Osteoblast (primary cell): ENCODE results near the gene GARRE1. TPM values are rescaled to one million over a fixed set of nuclear protein-coding genes. Genes with fewer than 3 reads are reported as not detected.

Source experiments
- DNase-seq: peaks from one replicate; pipeline ENCODE4 v3.0.0; 2011; ENCODE audit warnings: low spot score, mixed read lengths; ENCODE audit not compliant: insufficient read length; ENCODE audit errors: missing footprints
- H2AFZ ChIP-seq: 2 replicates; pipeline ENCODE4 v1.6.0; 2011; ENCODE audit warnings: mild to moderate bottlenecking, low read length
- H3K27ac ChIP-seq: 2 replicates; pipeline ENCODE4 v1.5.1; 2011; ENCODE audit warnings: mild to moderate bottlenecking, low read depth, low read length, moderate library complexity
- H3K27me3 ChIP-seq: 2 replicates; pipeline ENCODE4 v1.6.0; 2012; ENCODE audit warnings: mild to moderate bottlenecking, control low read depth, inconsistent platforms, low read length, moderate library complexity; ENCODE audit not compliant: insufficient read depth
- H3K36me3 ChIP-seq: 2 replicates; pipeline ENCODE4 v1.5.1; 2011; ENCODE audit warnings: mild to moderate bottlenecking, low read length, control low read depth, moderate library complexity; ENCODE audit not compliant: insufficient read depth
- H3K4me1 ChIP-seq: 2 replicates; pipeline ENCODE4 v1.5.1; 2011; ENCODE audit warnings: mild to moderate bottlenecking, low read length, control low read depth, moderate library complexity; ENCODE audit not compliant: insufficient read depth
- H3K4me2 ChIP-seq: 2 replicates; pipeline ENCODE4 v1.6.0; 2011; ENCODE audit warnings: mild to moderate bottlenecking, low read length; ENCODE audit not compliant: insufficient read depth
- H3K4me3 ChIP-seq: fragments of 200-600 bp; sonication (generic); 3 replicates; pipeline ENCODE4 v1.5.1; 2012; ENCODE audit warnings: mild to moderate bottlenecking, low read length, inconsistent platforms; ENCODE audit not compliant: insufficient read depth
- H3K79me2 ChIP-seq: 2 replicates; pipeline ENCODE4 v1.6.0; 2012; ENCODE audit warnings: mild to moderate bottlenecking, low read length, control low read depth, inconsistent platforms; ENCODE audit not compliant: insufficient read depth
- H3K9me3 ChIP-seq: 2 replicates; pipeline ENCODE4 v1.5.1; 2011; ENCODE audit warnings: low read depth, low read length, control low read depth
- H4K20me1 ChIP-seq: 2 replicates; pipeline ENCODE4 v1.6.0; 2012; ENCODE audit warnings: mild to moderate bottlenecking, low read length, control low read depth; ENCODE audit not compliant: insufficient read depth
- total RNA-seq: library from RNA; depleted of rRNA; stranded (reverse); fragments of >200 nt; gene quantifications from 2 replicates; pipeline ENCODE4 v1.2.3, GENCODE V29; 2012
- TF ChIP-seq, protein P1 (sequence below): IDR thresholded peaks from 2 replicates; pipeline ENCODE4 v1.5.1; 2011; ENCODE audit warnings: mild to moderate bottlenecking, low read depth, low read length, moderate library complexity; ENCODE audit errors: extremely low read depth

The GARRE1 gene
- total RNA-seq, 1 donor: 25.0 TPM

DNA sequence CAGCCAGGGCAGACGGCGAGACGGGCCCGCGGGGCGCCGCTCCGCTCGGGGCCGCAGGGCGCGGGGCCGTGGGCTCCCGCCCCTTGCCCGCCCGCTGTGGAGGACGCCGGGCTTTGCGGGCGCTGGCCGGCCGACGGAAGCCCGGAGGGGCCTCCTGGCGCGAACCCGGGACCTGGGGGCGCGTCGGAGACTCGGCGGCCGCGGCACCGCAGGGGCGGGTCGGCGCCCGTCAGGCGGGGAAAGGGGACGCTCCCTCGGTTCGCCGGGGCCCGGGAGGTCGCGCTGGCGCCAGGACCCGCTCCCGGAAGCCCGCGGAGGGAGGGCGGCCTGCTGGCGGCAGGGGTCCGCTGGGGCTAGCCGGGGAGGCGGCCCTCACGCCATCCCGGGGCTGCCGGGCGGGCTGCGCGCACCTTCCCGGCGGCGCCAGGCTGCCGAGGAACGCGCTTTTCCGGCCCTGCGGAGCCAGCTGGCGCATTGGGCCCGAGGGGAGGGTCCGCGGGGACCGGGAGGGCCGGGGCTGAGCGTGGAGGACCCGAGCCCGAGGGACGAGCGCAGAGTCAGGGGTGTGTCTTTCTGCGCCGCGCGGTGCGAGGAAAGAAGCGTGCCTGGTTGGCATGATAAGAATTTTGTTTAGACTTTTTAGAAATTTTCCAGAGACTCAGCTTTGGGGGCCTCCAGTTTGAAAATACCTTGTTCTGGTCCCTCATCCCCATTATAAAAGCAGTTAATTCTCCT is 511 bp downstream of the GARRE1 start:
- DNase-seq: peak; percentile 92

DNA sequence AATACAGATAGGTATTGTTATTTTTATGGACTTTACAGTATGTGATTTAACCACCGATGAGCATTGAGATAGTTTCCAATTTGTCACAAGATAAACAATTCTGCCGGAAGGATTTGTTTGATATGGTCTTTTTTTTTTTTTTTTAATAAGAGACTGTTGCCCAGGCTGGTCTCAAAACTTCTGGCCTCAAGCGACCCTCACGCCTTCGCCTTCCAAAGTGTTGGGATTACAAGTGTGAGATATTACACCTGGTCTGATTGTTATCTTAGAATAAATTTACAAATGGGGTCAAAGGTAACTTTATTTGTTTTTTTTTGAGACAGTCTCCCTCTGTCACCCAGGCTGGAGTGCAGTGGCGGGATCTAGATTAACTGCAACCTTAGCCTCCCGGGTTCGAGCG is 1.2 kb downstream of the GARRE1 start:
- TF ChIP-seq, protein P1, sequence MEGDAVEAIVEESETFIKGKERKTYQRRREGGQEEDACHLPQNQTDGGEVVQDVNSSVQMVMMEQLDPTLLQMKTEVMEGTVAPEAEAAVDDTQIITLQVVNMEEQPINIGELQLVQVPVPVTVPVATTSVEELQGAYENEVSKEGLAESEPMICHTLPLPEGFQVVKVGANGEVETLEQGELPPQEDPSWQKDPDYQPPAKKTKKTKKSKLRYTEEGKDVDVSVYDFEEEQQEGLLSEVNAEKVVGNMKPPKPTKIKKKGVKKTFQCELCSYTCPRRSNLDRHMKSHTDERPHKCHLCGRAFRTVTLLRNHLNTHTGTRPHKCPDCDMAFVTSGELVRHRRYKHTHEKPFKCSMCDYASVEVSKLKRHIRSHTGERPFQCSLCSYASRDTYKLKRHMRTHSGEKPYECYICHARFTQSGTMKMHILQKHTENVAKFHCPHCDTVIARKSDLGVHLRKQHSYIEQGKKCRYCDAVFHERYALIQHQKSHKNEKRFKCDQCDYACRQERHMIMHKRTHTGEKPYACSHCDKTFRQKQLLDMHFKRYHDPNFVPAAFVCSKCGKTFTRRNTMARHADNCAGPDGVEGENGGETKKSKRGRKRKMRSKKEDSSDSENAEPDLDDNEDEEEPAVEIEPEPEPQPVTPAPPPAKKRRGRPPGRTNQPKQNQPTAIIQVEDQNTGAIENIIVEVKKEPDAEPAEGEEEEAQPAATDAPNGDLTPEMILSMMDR: no peak
- Histone ChIP-seq H3K36me3 (peaks cover 4% of the 10 kb centered on the region), H4K20me1 (peaks cover 2% of the 10 kb centered on the region), H3K4me2 (peak overlapping the region; percentile 88), H3K9me3 (no peaks in the 10 kb centered on the region), H3K4me1 (peaks cover 25% of the 10 kb centered on the region), H3K79me2 (peaks cover 58% of the 10 kb centered on the region), H3K27ac (peak overlapping the region; percentile 58), H2AFZ (peak overlapping the region; percentile 62), H3K4me3 (peak overlapping the region; percentile 87), H3K27me3 (no peaks in the 10 kb centered on the region)
- no peak for DNase-seq

More for the DNA sequence above, 511 bp downstream of the GARRE1 start:
- H3K9me3 ChIP-seq: no peaks in the 10 kb centered on the region
- H3K27me3 ChIP-seq: no peaks in the 10 kb centered on the region
- H3K36me3 ChIP-seq: peaks cover 4% of the 10 kb centered on the region
- TF ChIP-seq, protein P1: no peak
- H4K20me1 ChIP-seq: peaks cover 2% of the 10 kb centered on the region
- peak overlapping the region; percentile 62 for H2AFZ ChIP-seq
- peak overlapping the region; percentile 87 for H3K4me3 ChIP-seq
- H3K4me2 ChIP-seq: peak overlapping the region; percentile 88
- H3K4me1 ChIP-seq: peaks cover 19% of the 10 kb centered on the region
- peak overlapping the region; percentile 58 for H3K27ac ChIP-seq
- H3K79me2 ChIP-seq: peaks cover 56% of the 10 kb centered on the region

DNA sequence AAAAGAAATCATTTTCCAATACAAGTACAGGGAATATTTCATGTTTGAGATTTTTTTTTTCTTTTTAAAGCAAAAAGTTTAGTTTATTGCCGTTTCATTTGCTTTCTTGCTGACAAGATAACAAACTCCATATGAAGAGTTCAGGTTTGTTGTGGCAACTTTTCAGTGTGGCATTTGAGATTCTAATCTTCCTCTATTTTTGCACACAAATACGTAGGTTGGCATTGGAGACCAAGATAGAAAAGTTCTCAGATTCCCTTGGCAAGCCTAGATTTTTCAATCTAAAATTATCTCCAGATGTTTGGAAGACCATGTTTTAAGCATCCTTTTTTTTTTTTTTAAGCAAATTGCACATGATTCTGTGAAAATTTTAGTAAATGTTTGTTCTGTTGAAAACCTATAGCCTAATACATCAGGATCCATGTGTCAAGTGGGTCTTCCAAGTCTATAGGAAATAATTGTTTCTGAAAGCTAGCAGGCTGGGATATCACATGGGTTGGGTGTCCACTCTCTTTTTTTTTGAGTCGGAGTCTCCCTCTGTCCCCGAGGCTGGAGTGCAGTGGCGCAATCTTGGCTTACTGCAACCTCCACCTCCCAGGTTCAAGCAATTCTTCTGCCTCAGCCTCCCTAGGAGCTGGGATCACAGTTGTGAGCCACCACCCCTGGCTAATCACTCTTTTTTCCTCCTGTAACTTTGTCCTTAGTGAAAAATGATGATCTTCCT is 2.6 kb downstream of the GARRE1 start:
- Histone ChIP-seq H3K36me3 (peaks cover 4% of the 10 kb centered on the region), H3K27ac (no peak overlapping the region), H4K20me1 (peaks cover 2% of the 10 kb centered on the region), H3K9me3 (no peaks in the 10 kb centered on the region), H3K4me2 (no peak overlapping the region), H3K79me2 (peaks cover 72% of the 10 kb centered on the region), H3K4me3 (no peak overlapping the region), H2AFZ (no peak overlapping the region), H3K4me1 (peaks cover 39% of the 10 kb centered on the region), H3K27me3 (no peaks in the 10 kb centered on the region)
- DNase-seq: no peak
- TF ChIP-seq, protein P1: no peak

DNA sequence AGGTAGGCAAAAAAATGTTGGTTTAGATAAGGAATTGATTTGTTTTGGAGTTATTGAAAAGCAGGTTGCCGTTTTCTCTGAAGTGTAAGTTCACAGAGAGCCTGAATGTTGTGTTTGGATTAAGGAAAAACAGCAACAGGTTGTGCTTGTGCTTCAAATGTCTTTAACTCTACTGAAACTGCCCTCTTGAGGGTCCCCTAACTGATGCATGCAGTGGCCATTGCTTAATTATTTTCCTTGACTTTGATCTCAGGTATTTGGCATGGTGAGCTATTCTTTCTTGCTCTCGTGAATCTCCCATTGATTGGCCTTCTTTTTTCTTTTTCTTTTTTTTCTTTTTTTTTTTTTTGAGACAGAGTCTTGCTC is 3.2 kb downstream of the GARRE1 start:
- Histone ChIP-seq H3K27ac (no peak overlapping the region), H2AFZ (no peak overlapping the region), H3K36me3 (peaks cover 4% of the 10 kb centered on the region)

More for the DNA sequence above, 3.2 kb downstream of the GARRE1 start:
- Histone ChIP-seq H3K9me3 (no peaks in the 10 kb centered on the region), H3K4me1 (peaks cover 39% of the 10 kb centered on the region), H3K79me2 (peaks cover 74% of the 10 kb centered on the region), H3K4me3 (no peak overlapping the region), H3K27me3 (no peaks in the 10 kb centered on the region), H3K4me2 (no peak overlapping the region), H4K20me1 (peaks cover 2% of the 10 kb centered on the region)
- TF ChIP-seq, protein P1: no peak
- no peak for DNase-seq
